Transverse colon (tissue), 4 donors: ENCODE measurements around the gene ZBTB7C.

Experiments used
- CTCF ChIP-seq, 5 experiments: fragments of 200-600 bp in 3 of 5; fragments of 450-650 bp in 2 of 5; sonication (generic) in 3 of 5; IDR thresholded peaks; 1 replicate in 2 of 5; 2 replicates in 3 of 5; pipeline ENCODE4 v1.5.1; 2016 to 2017; ENCODE audit warnings: antibody characterized with exemption in 5 of 5, inconsistent platforms in 3 of 5, mild to moderate bottlenecking in 2 of 5, moderate library complexity in 1 of 5
- EP300 ChIP-seq: sonication (generic); formaldehyde crosslinking; IDR thresholded peaks from one replicate; pipeline ENCODE4 v1.6.1; 2017; ENCODE audit warnings: antibody characterized with exemption, low read depth
- POLR2A ChIP-seq: fragments of 450-650 bp; IDR thresholded peaks from one replicate; pipeline ENCODE4 v1.6.1; 2016; ENCODE audit warnings: antibody characterized with exemption, mild to moderate bottlenecking, moderate library complexity
- POLR2AphosphoS5 ChIP-seq, 3 donors: sonication (generic); formaldehyde crosslinking; IDR thresholded peaks; one replicate each; pipeline ENCODE4 v1.6.1; 2016; ENCODE audit warnings: antibody characterized with exemption in 3 of 3

- TF ChIP-seq POLR2A (no peak), CTCF (IDR thresholded peaks at IDR 0.05) (no peak), POLR2AphosphoS5 (IDR thresholded peaks at IDR 0.05) (peak in 2 of 3 donors; percentile 24 to 42), EP300 (no peak)
These were observed 269.5 kb downstream of the ZBTB7C start for GRCh38 chr18:48139431-48140347.
